Thyroid gland (tissue), 4 donors: ENCODE data around the gene ATG13.

Experiments used
- POLR2A ChIP-seq, 2 donors: fragments of 450-650 bp; IDR thresholded peaks; one replicate each; pipeline ENCODE4 v1.6.1; 2017; ENCODE audit warnings: antibody characterized with exemption in 2 of 2, mild to moderate bottlenecking in 2 of 2, moderate library complexity in 1 of 2
- TF ChIP-seq, protein P1 (sequence below), 6 experiments: fragments of 200-600 bp in 3 of 6; fragments of 450-650 bp in 3 of 6; sonication (generic) in 3 of 6; IDR thresholded peaks; one replicate each; pipeline ENCODE4 v1.5.1; 2016 to 2019; ENCODE audit warnings: antibody characterized with exemption in 6 of 6, mild to moderate bottlenecking in 2 of 6, inconsistent platforms in 1 of 6, moderate library complexity in 1 of 6

DNA sequence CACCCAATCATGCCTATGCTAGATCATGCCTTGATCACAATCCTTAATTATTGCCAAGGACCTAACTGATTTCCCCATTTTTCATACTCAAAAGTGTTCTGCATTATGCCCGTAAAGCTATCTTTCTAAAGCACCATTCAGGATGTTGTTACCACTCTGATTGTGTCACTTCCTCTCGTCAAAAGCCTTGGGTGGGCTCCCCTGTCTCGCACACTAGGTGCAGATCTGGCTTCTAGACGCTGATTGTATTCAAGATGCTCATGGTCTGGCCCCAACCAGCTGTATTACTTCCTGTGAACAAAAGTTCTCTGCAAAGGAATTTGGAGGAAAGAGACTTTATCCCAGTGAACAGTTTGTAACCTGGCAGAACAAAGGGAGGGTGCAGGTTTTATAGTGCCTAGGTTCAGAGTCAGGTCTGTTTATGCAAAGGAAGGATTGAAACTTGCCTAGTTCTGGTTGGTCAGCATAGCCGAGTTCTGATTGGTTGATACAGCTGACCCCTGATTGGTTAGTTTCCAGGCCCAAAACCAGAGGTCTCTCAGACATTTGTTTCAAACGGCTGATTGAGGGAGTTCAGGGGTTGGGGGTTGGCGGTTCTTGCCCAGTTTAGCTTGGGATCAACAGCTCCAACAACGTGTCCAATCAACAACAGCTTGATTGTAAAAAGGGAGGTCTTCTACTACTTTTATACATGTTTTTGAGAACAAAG, 25.4 kb downstream of the ATG13 start:
- TF ChIP-seq, protein P1, sequence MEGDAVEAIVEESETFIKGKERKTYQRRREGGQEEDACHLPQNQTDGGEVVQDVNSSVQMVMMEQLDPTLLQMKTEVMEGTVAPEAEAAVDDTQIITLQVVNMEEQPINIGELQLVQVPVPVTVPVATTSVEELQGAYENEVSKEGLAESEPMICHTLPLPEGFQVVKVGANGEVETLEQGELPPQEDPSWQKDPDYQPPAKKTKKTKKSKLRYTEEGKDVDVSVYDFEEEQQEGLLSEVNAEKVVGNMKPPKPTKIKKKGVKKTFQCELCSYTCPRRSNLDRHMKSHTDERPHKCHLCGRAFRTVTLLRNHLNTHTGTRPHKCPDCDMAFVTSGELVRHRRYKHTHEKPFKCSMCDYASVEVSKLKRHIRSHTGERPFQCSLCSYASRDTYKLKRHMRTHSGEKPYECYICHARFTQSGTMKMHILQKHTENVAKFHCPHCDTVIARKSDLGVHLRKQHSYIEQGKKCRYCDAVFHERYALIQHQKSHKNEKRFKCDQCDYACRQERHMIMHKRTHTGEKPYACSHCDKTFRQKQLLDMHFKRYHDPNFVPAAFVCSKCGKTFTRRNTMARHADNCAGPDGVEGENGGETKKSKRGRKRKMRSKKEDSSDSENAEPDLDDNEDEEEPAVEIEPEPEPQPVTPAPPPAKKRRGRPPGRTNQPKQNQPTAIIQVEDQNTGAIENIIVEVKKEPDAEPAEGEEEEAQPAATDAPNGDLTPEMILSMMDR (IDR thresholded peaks at IDR 0.05): no peak
- TF ChIP-seq POLR2A (IDR thresholded peaks at IDR 0.05): no peak
